GM15510 (cell line): Measurements from ENCODE around the gene COX7A2L.

Source experiments
- POLR2A ChIP-seq: IDR thresholded peaks from 3 replicates; pipeline ENCODE4 v1.6.1; 2011; ENCODE audit warnings: borderline replicate concordance; ENCODE audit not compliant: insufficient read length; ENCODE audit errors: extremely low read depth

Gene COX7A2L

GRCh38 chr2:42342061-42342794 is 18.8 kb downstream of the COX7A2L start:
- TF ChIP-seq POLR2A, result no peak

- TF ChIP-seq POLR2A, result no peak
Observed at GRCh38 chr2:42340938-42341636, 19.9 kb downstream of the COX7A2L start.

- TF ChIP-seq POLR2A, result no peak
Observed at GRCh38 chr2:42340045-42340937, 20.7 kb downstream of the COX7A2L start.

- TF ChIP-seq POLR2A, result no peak
Observed at GRCh38 chr2:42339191-42339912, 21.7 kb downstream of the COX7A2L start.

- TF ChIP-seq POLR2A, result no peak
Observed at GRCh38 chr2:42338567-42339190, 22.3 kb downstream of the COX7A2L start.

- TF ChIP-seq POLR2A, result no peak
Observed at GRCh38 chr2:42337846-42338566, 23.0 kb downstream of the COX7A2L start.

GRCh38 chr2:42337356-42337820 is 23.6 kb downstream of the COX7A2L start:
- no peak for TF ChIP-seq POLR2A

- TF ChIP-seq POLR2A, result no peak
Observed at GRCh38 chr2:42336361-42336965, 24.6 kb downstream of the COX7A2L start.

GRCh38 chr2:42335514-42336104 is 25.4 kb downstream of the COX7A2L start:
- TF ChIP-seq POLR2A, result no peak

GRCh38 chr2:42334220-42334619 is 26.8 kb downstream of the COX7A2L start:
- no peak for TF ChIP-seq POLR2A

- no peak for TF ChIP-seq POLR2A
Observed at GRCh38 chr2:42333579-42333978, 27.4 kb downstream of the COX7A2L start.

- TF ChIP-seq POLR2A, result no peak
Observed at GRCh38 chr2:42332575-42332974, 28.4 kb downstream of the COX7A2L start.
